Parathyroid adenoma (tissue), 2 donors: Measurements from ENCODE around the gene LRRC37A2.
"Not testable (repeated sequence)": the region's sequence is repeated elsewhere in the genome, so short reads cannot be mapped to it uniquely, and the experiment has no call there.

Experiments used
- H2AFZ ChIP-seq: fragments of 300-600 bp; sonication (generic); one replicate; pipeline ENCODE4 v1.7.0; 2017; ENCODE audit warnings: antibody characterized with exemption, mild to moderate bottlenecking
- H3K27ac ChIP-seq: fragments of 300-600 bp; sonication (generic); one replicate; pipeline ENCODE4 v1.7.0; 2017
- H3K27me3 ChIP-seq: fragments of 300-600 bp; sonication (generic); one replicate; pipeline ENCODE4 v1.7.0; 2017; ENCODE audit warnings: low read length; ENCODE audit not compliant: control insufficient read depth, insufficient read depth
- H3K36me3 ChIP-seq: fragments of 300-600 bp; sonication (generic); one replicate; pipeline ENCODE4 v1.7.0; 2017; ENCODE audit warnings: low read length; ENCODE audit not compliant: control insufficient read depth, insufficient read depth
- H3K4me1 ChIP-seq: fragments of 300-600 bp; sonication (generic); one replicate; pipeline ENCODE4 v1.7.0; 2017; ENCODE audit warnings: control low read depth
- H3K4me2 ChIP-seq: fragments of 300-600 bp; sonication (generic); one replicate; pipeline ENCODE4 v1.7.0; 2017; ENCODE audit warnings: low read length
- H3K4me3 ChIP-seq: fragments of 300-600 bp; sonication (generic); one replicate; pipeline ENCODE4 v1.7.0; 2017; ENCODE audit warnings: low read depth, low read length
- H3K79me2 ChIP-seq: fragments of 300-600 bp; sonication (generic); one replicate; pipeline ENCODE4 v1.7.0; 2017; ENCODE audit warnings: control low read depth
- H3K9ac ChIP-seq: fragments of 300-600 bp; sonication (generic); one replicate; pipeline ENCODE4 v1.7.0; 2017; ENCODE audit warnings: mild to moderate bottlenecking
- H3K9me3 ChIP-seq: fragments of 300-600 bp; sonication (generic); one replicate; pipeline ENCODE4 v1.7.0; 2017; ENCODE audit warnings: low read length; ENCODE audit not compliant: control insufficient read depth
- donor health status: primary hyperparathyroidism.

LRRC37A2 gene

DNA sequence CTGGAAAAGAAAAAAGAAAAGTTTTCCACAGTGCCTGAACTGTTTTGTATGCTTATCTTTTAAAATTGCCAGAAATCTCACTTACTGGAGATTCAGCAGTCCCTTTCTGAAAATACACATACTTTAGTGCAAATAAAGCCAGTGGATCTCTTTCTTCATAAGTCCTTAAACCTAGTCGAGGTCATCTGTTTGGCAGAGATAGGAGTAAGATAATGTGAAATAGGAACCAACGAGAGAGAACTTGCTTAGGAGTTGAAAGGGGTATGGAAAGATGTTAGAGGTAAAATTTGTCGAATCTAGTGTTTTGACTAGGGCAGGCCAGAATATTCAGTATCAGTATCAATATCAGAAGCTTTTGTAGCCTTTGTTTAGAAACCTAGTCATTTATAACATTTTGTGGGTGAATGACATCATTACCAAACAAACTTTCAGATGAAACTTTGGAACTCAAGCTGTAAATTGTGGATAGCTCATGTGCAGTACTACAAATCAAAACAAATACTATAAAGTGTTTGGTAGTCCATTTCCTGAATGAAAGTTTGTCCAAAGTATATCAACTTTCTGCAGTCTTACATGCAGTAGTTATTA, 86.2 kb downstream of the LRRC37A2 start:
- not testable (repeated sequence) for H3K9ac ChIP-seq, H3K79me2 ChIP-seq, H2AFZ ChIP-seq, H3K27me3 ChIP-seq, H3K4me1 ChIP-seq, H3K36me3 ChIP-seq, H3K4me3 ChIP-seq, H3K9me3 ChIP-seq, H3K4me2 ChIP-seq, H3K27ac ChIP-seq

GRCh38 chr17:46600767-46601166, 88.5 kb downstream of the LRRC37A2 start:
- not testable (repeated sequence) for H3K27ac ChIP-seq, H3K79me2 ChIP-seq, H3K36me3 ChIP-seq, H3K4me2 ChIP-seq, H2AFZ ChIP-seq, H3K9me3 ChIP-seq, H3K4me1 ChIP-seq, H3K4me3 ChIP-seq, H3K27me3 ChIP-seq, H3K9ac ChIP-seq

- not testable (repeated sequence) for H3K4me3 ChIP-seq, H3K27ac ChIP-seq, H3K9me3 ChIP-seq, H3K9ac ChIP-seq, H3K79me2 ChIP-seq, H3K36me3 ChIP-seq, H3K4me1 ChIP-seq, H2AFZ ChIP-seq, H3K4me2 ChIP-seq, H3K27me3 ChIP-seq
Measured at GRCh38 chr17:46603125-46603524, 90.9 kb downstream of the LRRC37A2 start.
